Uterus (tissue), 4 donors: ENCODE measurements around the gene COMMD9. TPM values are rescaled to one million over a fixed set of nuclear protein-coding genes. Genes with fewer than 3 reads are reported as not detected.

Source experiments
- DNase-seq, 2 donors: peaks; one replicate each; pipeline ENCODE4 v3.0.0-alpha.2; 2019 to 2020
- H3K27ac ChIP-seq, 2 donors: fragments of 200-600 bp; sonication (generic); 1 replicate in 1 of 2; 2 replicates in 1 of 2; pipeline ENCODE4 v1.5.1; 2016 to 2018
- H3K27me3 ChIP-seq, 2 donors: fragments of 200-600 bp; sonication (generic); one replicate each; pipeline ENCODE4 v1.5.1; 2018 to 2019; ENCODE audit warnings: control low read depth in 1 of 2
- H3K36me3 ChIP-seq, 2 donors: fragments of 200-600 bp; sonication (generic); one replicate each; pipeline ENCODE4 v1.5.1; 2019; ENCODE audit warnings: control low read depth in 1 of 2
- H3K4me1 ChIP-seq, 2 donors: fragments of 200-600 bp; sonication (generic); one replicate each; pipeline ENCODE4 v1.5.1; 2018 to 2019; ENCODE audit warnings: control low read depth in 1 of 2
- H3K4me3 ChIP-seq, 2 donors: fragments of 200-600 bp; sonication (generic); 1 replicate in 1 of 2; 2 replicates in 1 of 2; pipeline ENCODE4 v1.5.1; 2018 to 2019; ENCODE audit warnings: mild to moderate bottlenecking in 1 of 2
- H3K9me3 ChIP-seq, 2 donors: fragments of 200-600 bp; sonication (generic); one replicate each; pipeline ENCODE4 v1.5.1; 2019; ENCODE audit warnings: control low read depth in 1 of 2
- POLR2A ChIP-seq, 2 donors: fragments of 450-650 bp; IDR thresholded peaks; one replicate each; pipeline ENCODE4 v1.6.1; 2016; ENCODE audit warnings: antibody characterized with exemption in 2 of 2, mild to moderate bottlenecking in 1 of 2, moderate library complexity in 1 of 2
- intact Hi-C: fragments of 100-400 bp; cut with DNase I; formaldehyde crosslinking; loops from one replicate; pipeline ENCODE4 v1.15.1; 2023; ENCODE audit warnings: low total_unique reads
- total RNA-seq, 4 donors: library from RNA; depleted of rRNA in 3 of 4; stranded (reverse); fragments of >200 nt in 3 of 4; gene quantifications; one replicate each; pipeline versions ENCODE4 v1.1.0 to v1.2.4, GENCODE V29; 2014 to 2023
- TF ChIP-seq, protein P1 (sequence below), 4 experiments: fragments of 200-600 bp in 2 of 4; fragments of 450-650 bp in 2 of 4; sonication (generic) in 2 of 4; IDR thresholded peaks; one replicate each; pipeline ENCODE4 v1.5.1; 2016 to 2019; ENCODE audit warnings: antibody characterized with exemption in 4 of 4, mild to moderate bottlenecking in 2 of 4, moderate library complexity in 1 of 4
- donor health status: DM: yes; HTN: yes; CAD: no.

COMMD9 gene
- total RNA-seq, 4 donors from 2014 or later = 10.5 to 30.2 (median 22.8) TPM

DNA sequence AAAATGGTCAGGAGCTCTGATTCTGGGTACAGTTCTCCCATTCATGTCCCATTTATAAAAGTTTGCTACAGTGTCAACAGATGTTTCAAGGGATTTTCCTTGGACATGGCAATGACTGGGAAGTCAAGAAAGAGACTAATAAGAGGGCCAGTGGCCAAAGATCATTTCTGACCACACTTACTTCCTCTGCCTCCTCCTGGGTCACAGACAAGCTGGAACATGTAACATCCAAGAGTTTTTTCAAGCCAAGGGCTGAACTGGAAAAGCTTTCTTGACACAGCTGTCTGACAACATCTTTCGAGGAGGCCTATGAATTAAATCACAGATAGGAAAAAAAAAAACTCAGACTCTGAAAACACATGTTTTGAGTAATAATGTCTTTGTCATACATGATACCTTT, 8.7 kb downstream of the COMMD9 start:
- TF ChIP-seq, protein P1, sequence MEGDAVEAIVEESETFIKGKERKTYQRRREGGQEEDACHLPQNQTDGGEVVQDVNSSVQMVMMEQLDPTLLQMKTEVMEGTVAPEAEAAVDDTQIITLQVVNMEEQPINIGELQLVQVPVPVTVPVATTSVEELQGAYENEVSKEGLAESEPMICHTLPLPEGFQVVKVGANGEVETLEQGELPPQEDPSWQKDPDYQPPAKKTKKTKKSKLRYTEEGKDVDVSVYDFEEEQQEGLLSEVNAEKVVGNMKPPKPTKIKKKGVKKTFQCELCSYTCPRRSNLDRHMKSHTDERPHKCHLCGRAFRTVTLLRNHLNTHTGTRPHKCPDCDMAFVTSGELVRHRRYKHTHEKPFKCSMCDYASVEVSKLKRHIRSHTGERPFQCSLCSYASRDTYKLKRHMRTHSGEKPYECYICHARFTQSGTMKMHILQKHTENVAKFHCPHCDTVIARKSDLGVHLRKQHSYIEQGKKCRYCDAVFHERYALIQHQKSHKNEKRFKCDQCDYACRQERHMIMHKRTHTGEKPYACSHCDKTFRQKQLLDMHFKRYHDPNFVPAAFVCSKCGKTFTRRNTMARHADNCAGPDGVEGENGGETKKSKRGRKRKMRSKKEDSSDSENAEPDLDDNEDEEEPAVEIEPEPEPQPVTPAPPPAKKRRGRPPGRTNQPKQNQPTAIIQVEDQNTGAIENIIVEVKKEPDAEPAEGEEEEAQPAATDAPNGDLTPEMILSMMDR (IDR thresholded peaks at IDR 0.05) = no peak
- no peak for TF ChIP-seq POLR2A (IDR thresholded peaks at IDR 0.05)
- intact Hi-C loops = no loop called here
- Histone ChIP-seq H3K4me1 (no peaks in the 10 kb centered on the region), H3K27me3 (no peaks in the 10 kb centered on the region), H3K4me3 (no peak overlapping the region), H3K36me3 (no peaks in the 10 kb centered on the region), H3K27ac (no peak overlapping the region), H3K9me3 (no peaks in the 10 kb centered on the region)
- no peak for DNase-seq

DNA sequence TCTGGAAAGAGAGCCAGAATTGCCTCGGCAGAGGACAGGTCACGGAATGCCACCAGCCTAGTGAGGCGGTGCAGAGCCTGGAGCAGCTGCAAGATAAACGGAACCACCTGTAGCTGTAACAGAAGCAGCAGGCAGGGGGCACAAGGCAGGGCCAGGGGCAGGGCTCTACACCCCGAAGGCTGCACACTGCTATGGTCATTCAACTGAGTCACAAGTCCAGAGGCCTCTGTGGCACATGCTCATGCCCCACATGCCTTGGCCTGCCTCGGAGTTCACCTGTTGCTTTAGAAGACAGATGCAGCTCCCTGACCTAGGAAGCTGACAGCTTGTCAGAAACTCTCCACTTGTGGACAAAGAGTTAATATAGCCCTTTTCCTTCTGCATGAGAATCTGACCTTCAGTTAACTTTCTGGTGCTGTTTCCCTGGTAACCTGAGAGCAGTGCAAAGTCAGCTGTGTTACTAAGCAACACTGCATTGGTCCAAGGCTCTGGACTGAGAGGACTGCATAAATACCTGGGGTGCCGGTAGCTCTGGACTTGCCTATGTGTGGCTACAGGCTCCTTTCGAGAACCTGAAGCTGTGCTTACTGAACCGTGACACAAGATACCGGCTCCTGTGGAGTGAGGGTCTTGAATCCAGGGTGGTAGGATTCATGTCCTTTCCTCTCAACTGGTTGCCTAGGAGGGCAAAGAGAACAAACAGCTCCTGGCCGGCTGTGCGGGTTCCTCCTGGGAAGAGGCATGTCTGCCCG, 10.5 kb downstream of the COMMD9 start:
- Histone ChIP-seq H3K27ac (no peak overlapping the region), H3K27me3 (no peaks in the 10 kb centered on the region), H3K4me1 (no peaks in the 10 kb centered on the region), H3K36me3 (no peaks in the 10 kb centered on the region), H3K9me3 (no peaks in the 10 kb centered on the region), H3K4me3 (no peak overlapping the region)
- intact Hi-C loops = no loop called here
- DNase-seq = no peak
- TF ChIP-seq POLR2A (IDR thresholded peaks at IDR 0.05) = no peak
- TF ChIP-seq, protein P1 (IDR thresholded peaks at IDR 0.05) = no peak

DNA sequence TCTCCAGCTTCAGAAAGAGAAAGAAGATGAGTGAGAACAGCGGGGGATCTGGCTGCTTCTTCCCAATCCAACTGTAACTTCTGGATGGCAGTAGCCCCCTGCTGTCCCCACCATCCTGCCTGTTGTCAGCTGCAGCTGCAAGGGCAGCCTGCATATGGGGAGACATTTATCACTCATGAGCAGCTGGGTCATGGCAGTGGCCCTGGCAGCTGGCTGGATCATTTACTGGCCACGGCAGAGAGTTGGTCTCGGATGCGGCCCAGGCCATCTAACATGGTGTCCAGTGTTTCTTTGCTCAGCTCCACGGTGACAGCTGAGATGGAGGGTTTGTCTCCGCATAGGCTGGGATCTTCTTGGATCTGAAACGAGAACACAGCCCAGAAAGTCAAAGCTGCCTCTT, 14.8 kb downstream of the COMMD9 start:
- intact Hi-C loops = no loop called here
- TF ChIP-seq, protein P1 (IDR thresholded peaks at IDR 0.05) = no peak
- TF ChIP-seq POLR2A (IDR thresholded peaks at IDR 0.05) = no peak

DNA sequence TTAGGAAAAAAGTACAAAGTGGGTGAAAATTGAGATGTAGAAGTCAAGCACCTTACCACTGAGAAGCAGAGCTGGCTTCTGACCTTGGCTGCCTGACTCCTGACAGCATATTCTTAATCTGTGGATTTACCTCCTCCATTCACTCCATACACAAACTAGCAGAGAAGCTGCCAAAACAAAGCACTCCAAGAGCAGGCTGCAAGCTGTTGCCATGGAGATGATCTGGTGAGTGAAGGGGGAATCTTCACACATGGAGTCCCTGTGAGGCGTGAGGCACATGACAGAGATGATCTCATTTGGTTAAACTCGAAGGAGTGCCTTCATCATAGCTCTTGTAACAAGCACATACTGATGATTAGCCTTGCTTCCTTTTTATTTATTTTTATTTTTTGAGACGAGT, 16.1 kb downstream of the COMMD9 start:
- H3K27me3 ChIP-seq = no peaks in the 10 kb centered on the region
- no peaks in the 10 kb centered on the region for H3K36me3 ChIP-seq
- intact Hi-C loops = no loop called here
- no peak overlapping the region for H3K4me3 ChIP-seq
- DNase-seq = no peak
- H3K9me3 ChIP-seq = peaks cover 0 to 3% of the 10 kb centered on the region in 2 donors
- no peak overlapping the region for H3K27ac ChIP-seq
- no peak for TF ChIP-seq POLR2A (IDR thresholded peaks at IDR 0.05)
- no peaks in the 10 kb centered on the region for H3K4me1 ChIP-seq

More for the DNA sequence above, 14.8 kb downstream of the COMMD9 start:
- no peak overlapping the region for H3K27ac ChIP-seq
- H3K4me3 ChIP-seq = no peak overlapping the region
- DNase-seq = no peak
- no peaks in the 10 kb centered on the region for H3K36me3 ChIP-seq
- peaks cover 0 to 3% of the 10 kb centered on the region in 2 donors for H3K9me3 ChIP-seq
- no peaks in the 10 kb centered on the region for H3K27me3 ChIP-seq
- H3K4me1 ChIP-seq = no peaks in the 10 kb centered on the region

DNA sequence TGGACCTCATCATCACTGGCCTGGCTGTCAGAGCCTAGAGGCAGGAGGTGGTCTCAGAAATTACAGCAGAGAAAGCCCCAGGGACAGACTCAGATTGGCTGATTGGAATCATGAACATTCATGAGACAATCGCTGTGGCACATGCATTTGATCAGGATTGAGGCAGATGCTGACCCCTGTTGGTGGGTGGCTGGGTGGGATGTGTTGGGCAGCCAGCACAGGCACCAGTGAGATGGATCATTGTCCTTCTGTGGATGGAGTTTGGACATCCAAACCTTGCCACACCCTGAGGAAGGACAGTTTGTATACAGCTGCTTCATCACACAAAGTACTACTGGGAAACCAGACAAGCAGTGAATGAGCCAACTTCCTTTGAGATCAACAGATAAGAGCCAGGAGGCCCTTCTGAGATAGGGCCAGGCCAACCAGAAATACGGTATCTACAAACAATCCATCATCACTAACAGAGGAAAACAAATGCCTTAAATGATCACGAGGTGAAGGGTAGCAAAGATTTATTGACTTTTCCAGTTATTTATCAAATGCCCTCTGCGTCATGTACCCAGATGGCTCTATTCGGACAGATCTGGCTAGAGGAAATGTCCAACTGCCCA, 17.3 kb downstream of the COMMD9 start:
- Histone ChIP-seq H3K27me3 (no peaks in the 10 kb centered on the region), H3K27ac (no peak overlapping the region), H3K4me1 (no peaks in the 10 kb centered on the region), H3K36me3 (no peaks in the 10 kb centered on the region), H3K9me3 (peaks cover 0 to 3% of the 10 kb centered on the region in 2 donors), H3K4me3 (no peak overlapping the region)
- TF ChIP-seq POLR2A (IDR thresholded peaks at IDR 0.05) = no peak
- TF ChIP-seq, protein P1 (IDR thresholded peaks at IDR 0.05) = no peak
- intact Hi-C loops = no loop called here
- no peak for DNase-seq
